Measurements from ENCODE around the gene R3HDM2.

The R3HDM2 gene

GRCh38 chr12:57467212-57467874, 36.5 kb upstream of the R3HDM2 start:
- DNase-seq (ENCODE audit: low read depth in 2 of 3, low spot score in 2 of 3): no peak

DNA sequence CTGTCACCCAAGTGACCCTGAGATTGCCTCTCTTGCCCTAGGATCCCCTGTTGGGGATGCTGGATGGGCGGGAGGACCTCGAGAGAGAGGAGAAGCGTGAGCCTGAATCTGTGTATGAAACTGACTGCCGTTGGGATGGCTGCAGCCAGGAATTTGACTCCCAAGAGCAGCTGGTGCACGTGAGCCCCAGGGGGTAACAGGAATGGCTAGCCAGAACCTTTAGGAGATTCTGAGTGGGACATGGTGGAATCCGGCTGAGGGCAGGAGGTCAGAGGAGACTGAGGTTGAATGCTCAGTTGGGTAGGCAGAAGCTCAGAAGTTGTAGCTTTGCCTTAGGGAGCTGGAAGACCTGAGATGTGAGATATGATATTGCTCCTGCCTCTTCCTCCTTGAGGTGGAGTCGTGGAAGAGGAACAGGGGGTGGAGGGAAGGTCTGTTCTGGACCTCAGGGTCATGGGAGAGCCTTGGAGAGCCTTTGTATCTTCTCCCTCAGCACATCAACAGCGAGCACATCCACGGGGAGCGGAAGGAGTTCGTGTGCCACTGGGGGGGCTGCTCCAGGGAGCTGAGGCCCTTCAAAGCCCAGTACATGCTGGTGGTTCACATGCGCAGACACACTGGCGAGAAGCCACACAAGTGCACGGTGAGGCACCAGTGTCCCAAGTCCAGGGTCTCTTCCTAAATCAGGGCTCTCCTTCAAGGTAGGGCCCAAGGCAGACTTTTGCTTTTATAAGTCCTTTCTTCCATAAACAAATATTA, 35.1 kb upstream of the R3HDM2 start:
- DNase-seq (ENCODE audit: low read depth in 2 of 3, low spot score in 2 of 3): no peak

GRCh38 chr12:57465030-57465746, 34.3 kb upstream of the R3HDM2 start:
- DNase-seq (ENCODE audit: low read depth in 2 of 3, low spot score in 2 of 3): no peak

DNA sequence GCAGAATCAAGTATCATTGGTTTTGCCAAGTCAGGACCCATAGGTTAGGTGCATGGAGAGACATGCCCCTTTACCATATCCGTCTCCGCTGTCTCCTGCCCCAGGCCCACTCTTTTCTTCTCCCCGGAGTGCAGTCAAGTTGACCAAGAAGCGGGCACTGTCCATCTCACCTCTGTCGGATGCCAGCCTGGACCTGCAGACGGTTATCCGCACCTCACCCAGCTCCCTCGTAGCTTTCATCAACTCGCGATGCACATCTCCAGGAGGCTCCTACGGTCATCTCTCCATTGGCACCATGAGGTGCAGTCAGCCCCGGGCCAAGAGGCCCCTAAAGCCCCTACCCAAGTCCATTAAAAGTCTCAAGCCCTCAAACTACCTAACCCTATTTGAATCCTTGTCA, 33.7 kb upstream of the R3HDM2 start:
- no peak for DNase-seq (ENCODE audit: low read depth in 2 of 3, low spot score in 2 of 3)

DNA sequence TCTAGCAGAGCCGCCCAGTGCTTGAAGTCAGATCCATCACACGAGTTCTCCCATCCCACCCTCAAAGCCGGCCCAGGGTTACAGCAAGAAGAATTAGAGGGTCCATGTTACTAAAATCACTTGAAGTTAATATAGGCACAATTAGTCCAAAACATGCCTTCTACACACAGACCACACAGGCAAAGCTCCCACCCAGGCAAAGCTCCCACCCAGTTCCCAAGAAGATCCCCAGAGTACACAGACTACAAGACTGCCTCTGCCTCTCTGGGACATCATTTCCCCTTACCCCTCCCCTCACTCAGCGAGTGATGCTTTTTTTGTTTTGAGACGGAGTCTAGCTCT, 32.0 kb upstream of the R3HDM2 start:
- no peak for DNase-seq (ENCODE audit: low read depth in 2 of 3, low spot score in 2 of 3)

GRCh38 chr12:57462251-57462911, 31.5 kb upstream of the R3HDM2 start:
- DNase-seq (ENCODE audit: low read depth in 2 of 3, low spot score in 2 of 3): peak in 2 of 3 experiments; percentile 69 to 90

- DNase-seq (ENCODE audit: low read depth in 2 of 3, low spot score in 2 of 3): no peak
Measured at GRCh38 chr12:57461917-57462250, 31.0 kb upstream of the R3HDM2 start.

- no peak for DNase-seq (ENCODE audit: low read depth in 2 of 3, low spot score in 2 of 3)
Measured at GRCh38 chr12:57461276-57461916, 30.6 kb upstream of the R3HDM2 start.

DNA sequence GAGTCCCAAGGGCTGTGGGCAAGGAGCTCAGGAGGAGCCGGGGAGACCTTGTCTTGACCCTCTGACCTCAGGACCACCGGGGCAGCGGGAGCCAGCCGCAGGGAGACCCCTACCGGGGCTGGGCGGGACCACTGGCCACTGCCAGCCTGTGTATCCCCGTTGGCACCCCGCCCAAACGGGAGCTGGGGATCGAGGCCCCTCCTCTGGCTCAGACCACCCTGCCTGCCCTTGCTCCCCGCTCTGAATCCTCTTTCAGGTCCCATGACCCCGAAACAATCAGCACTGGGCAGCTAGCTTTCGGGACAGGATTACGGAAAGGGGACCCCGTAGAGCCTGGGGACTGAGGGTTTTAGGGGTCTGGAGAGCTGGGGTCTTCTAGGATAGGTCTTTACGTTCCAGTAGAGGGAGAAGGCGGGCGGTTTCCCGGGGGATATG, 30.0 kb upstream of the R3HDM2 start:
- DNase-seq (ENCODE audit: low read depth in 2 of 3, low spot score in 2 of 3): no peak

- no peak for DNase-seq (ENCODE audit: low read depth in 2 of 3, low spot score in 2 of 3)
Measured at GRCh38 chr12:57460468-57460784, 29.6 kb upstream of the R3HDM2 start.

DNA sequence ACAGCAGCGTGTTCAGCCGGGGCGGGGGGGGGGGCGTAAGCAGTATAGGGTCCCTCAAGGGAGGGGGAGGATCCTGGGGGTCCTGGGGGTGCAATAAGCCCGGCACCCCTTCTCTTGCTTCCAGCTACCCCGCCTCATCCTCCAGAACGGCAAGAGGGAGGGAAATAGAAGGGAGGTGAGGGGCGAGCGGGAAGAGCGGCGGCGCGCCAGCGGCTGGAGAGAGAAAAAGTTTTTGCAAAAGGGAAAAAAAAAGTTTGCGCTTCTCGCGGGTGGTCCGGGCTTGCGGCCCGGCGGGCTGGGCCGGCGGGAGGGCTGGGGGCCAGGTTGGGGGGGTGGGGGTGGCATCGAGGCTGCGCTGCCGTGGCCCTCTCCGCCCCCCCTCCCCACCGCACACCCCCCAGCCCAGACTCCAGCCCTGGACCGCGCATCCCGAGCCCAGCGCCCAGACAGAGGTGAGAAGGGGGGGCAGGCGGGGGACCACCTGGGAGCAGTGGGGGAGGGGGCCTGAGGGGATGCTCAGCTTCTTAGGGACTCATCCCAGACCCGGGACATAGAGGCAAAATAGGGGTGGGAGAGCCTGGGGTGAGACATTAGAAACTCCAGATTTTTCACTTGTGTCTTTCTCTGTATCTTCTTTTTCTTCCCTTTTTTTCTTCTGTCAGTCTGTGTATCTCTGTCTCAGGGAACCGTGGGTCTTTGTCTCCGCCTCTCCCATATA, 29.1 kb upstream of the R3HDM2 start, which contains the start of gene GLI1:
GLI1 (plus strand) TSS at position 36 of the 718 bp plus-strand sequence. CDS start 3,907 bp downstream, outside the sequence.
- no peak for DNase-seq (ENCODE audit: low read depth in 2 of 3, low spot score in 2 of 3)

- DNase-seq (ENCODE audit: low read depth in 2 of 3, low spot score in 2 of 3): peak; percentile 81 to 92 (median 89)
Measured at GRCh38 chr12:57459055-57459749, 28.4 kb upstream of the R3HDM2 start.

GRCh38 chr12:57458665-57459054, 27.8 kb upstream of the R3HDM2 start:
- DNase-seq (ENCODE audit: low read depth in 2 of 3, low spot score in 2 of 3): no peak

GRCh38 chr12:57456737-57457490, 26.1 kb upstream of the R3HDM2 start:
- DNase-seq (ENCODE audit: low read depth in 2 of 3, low spot score in 2 of 3): no peak

DNA sequence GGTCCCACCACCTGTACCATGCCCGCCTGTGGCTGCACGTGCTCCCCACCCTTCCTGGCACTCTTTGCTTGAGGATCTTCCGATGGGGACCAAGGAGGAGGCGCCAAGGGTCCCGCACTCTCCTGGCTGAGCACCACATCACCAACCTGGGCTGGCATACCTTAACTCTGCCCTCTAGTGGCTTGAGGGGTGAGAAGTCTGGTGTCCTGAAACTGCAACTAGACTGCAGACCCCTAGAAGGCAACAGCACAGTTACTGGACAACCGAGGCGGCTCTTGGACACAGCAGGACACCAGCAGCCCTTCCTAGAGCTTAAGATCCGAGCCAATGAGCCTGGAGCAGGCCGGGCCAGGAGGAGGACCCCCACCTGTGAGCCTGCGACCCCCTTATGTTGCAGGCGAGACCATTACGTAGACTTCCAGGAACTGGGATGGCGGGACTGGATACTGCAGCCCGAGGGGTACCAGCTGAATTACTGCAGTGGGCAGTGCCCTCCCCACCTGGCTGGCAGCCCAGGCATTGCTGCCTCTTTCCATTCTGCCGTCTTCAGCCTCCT, 25.4 kb upstream of the R3HDM2 start:
- no peak for DNase-seq (ENCODE audit: low read depth in 2 of 3, low spot score in 2 of 3)

DNA sequence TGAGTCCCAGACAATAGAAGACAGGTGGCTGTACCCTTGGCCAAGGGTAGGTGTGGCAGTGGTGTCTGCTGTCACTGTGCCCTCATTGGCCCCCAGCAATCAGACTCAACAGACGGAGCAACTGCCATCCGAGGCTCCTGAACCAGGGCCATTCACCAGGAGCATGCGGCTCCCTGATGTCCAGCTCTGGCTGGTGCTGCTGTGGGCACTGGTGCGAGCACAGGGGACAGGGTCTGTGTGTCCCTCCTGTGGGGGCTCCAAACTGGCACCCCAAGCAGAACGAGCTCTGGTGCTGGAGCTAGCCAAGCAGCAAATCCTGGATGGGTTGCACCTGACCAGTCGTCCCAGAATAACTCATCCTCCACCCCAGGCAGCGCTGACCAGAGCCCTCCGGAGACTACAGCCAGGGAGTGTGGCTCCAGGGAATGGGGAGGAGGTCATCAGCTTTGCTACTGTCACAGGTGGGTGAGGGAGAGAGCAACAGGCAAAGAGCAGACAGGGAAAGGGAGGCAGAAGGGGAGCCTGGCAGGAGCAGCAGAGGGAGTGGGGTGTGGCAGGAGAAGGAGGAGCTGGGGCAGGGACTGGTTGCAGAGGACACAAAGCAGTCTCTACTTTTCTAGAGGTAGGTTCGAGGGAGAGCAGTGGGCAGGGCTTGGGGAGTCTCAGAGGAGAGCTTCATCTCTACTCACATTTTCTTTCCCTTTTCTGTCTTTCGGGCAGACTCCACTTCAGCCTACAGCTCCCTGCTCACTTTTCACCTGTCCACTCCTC, 24.7 kb upstream of the R3HDM2 start:
- no peak for DNase-seq (ENCODE audit: low read depth in 2 of 3, low spot score in 2 of 3)

- no peak for DNase-seq (ENCODE audit: low read depth in 2 of 3, low spot score in 2 of 3)
Measured at GRCh38 chr12:57454566-57455373, 23.9 kb upstream of the R3HDM2 start, which contains the start of gene INHBE. INHBE (plus strand) TSS chr12:57455307; CDS start chr12:57455537, 230 bp downstream.
